Liver (tissue), 9 donors: ENCODE measurements around the gene KL. TPM values are rescaled to one million over a fixed set of nuclear protein-coding genes. Genes with fewer than 3 reads are reported as not detected.

Source experiments
- DNase-seq: peaks from one replicate; pipeline ENCODE4 v3.0.0-alpha.2; 2017; ENCODE audit warnings: low spot score
- H3K27ac ChIP-seq, 2 donors: one replicate each; pipeline ENCODE4 v1.7.0; 2013; ENCODE audit warnings: inconsistent platforms in 2 of 2, low read length in 2 of 2, control low read depth in 1 of 2, low read depth in 1 of 2, mild to moderate bottlenecking in 1 of 2
- H3K27me3 ChIP-seq, 4 donors: one replicate each; pipeline versions ENCODE4 v1.6.1 to v1.7.0; 2013; ENCODE audit warnings: low read length in 3 of 4, inconsistent platforms in 1 of 4, mild to moderate bottlenecking in 1 of 4, moderate library complexity in 1 of 4; ENCODE audit not compliant: control insufficient read depth in 4 of 4, insufficient read depth in 4 of 4
- H3K36me3 ChIP-seq, 4 donors: one replicate each; pipeline versions ENCODE4 v1.6.1 to v1.7.0; 2013; ENCODE audit warnings: low read length in 3 of 4, mild to moderate bottlenecking in 3 of 4, low read depth in 1 of 4, moderate library complexity in 1 of 4; ENCODE audit not compliant: control insufficient read depth in 4 of 4, insufficient read depth in 3 of 4
- H3K4me1 ChIP-seq, 4 donors: one replicate each; pipeline versions ENCODE4 v1.6.1 to v1.7.0; 2013; ENCODE audit warnings: low read length in 3 of 4, mild to moderate bottlenecking in 3 of 4, moderate library complexity in 1 of 4; ENCODE audit not compliant: control insufficient read depth in 4 of 4, insufficient read depth in 4 of 4
- H3K4me3 ChIP-seq, 3 donors: one replicate each; pipeline versions ENCODE4 v1.6.1 to v1.7.0; 2013; ENCODE audit warnings: low read length in 3 of 3, control low read depth in 1 of 3, low read depth in 1 of 3, mild to moderate bottlenecking in 1 of 3
- H3K9ac ChIP-seq, 2 donors: one replicate each; pipeline ENCODE4 v1.7.0; 2013; ENCODE audit warnings: low read length in 2 of 2, mild to moderate bottlenecking in 2 of 2, moderate library complexity in 2 of 2, control low read depth in 1 of 2, low read depth in 1 of 2
- H3K9me3 ChIP-seq, 4 donors: one replicate each; pipeline versions ENCODE4 v1.6.1 to v1.7.0; 2013; ENCODE audit warnings: low read length in 3 of 4; ENCODE audit not compliant: control insufficient read depth in 4 of 4
- ATF3 ChIP-seq: IDR thresholded peaks from 2 replicates; pipeline ENCODE4 v1.6.1; 2016; ENCODE audit warnings: antibody characterized with exemption
- CTCF ChIP-seq: fragments of 150-350 bp; IDR thresholded peaks from 2 replicates; pipeline ENCODE4 v1.5.1; 2017; ENCODE audit warnings: improper control_type of control experiment, low read depth, low read length; ENCODE audit not compliant: missing input control
- EGR1 ChIP-seq, 2 donors: IDR thresholded peaks; 2 replicates each; pipeline ENCODE4 v1.6.1; 2016 to 2018; ENCODE audit warnings: antibody characterized with exemption in 2 of 2, low read depth in 2 of 2
- FOXA1 ChIP-seq: IDR thresholded peaks from 2 replicates; pipeline ENCODE4 v1.6.1; 2016; ENCODE audit warnings: antibody characterized with exemption
- FOXA2 ChIP-seq: IDR thresholded peaks from 2 replicates; pipeline ENCODE4 v1.6.1; 2016; ENCODE audit warnings: antibody characterized with exemption
- GABPA ChIP-seq, 2 donors: IDR thresholded peaks in 1 of 2; conservative IDR thresholded peaks in 1 of 2; 2 replicates each; pipeline ENCODE4 v1.6.1; 2016; ENCODE audit warnings: antibody characterized with exemption in 2 of 2, mild to moderate bottlenecking in 1 of 2, moderate library complexity in 1 of 2
- HNF4A ChIP-seq, 2 donors: conservative IDR thresholded peaks; 2 replicates each; pipeline ENCODE4 v1.6.1; 2016; ENCODE audit warnings: antibody characterized with exemption in 2 of 2, mild to moderate bottlenecking in 2 of 2
- HNF4G ChIP-seq: IDR thresholded peaks from 2 replicates; pipeline ENCODE4 v1.6.1; 2016; ENCODE audit warnings: antibody characterized with exemption
- JUND ChIP-seq, 2 donors: IDR thresholded peaks; 2 replicates each; pipeline ENCODE4 v1.6.1; 2016; ENCODE audit warnings: antibody characterized with exemption in 2 of 2
- MAX ChIP-seq: IDR thresholded peaks from 2 replicates; pipeline ENCODE4 v1.6.1; 2016; ENCODE audit warnings: antibody characterized with exemption
- NR2F2 ChIP-seq: IDR thresholded peaks from 2 replicates; pipeline ENCODE4 v1.6.1; 2016; ENCODE audit warnings: antibody characterized with exemption
- RAD21 ChIP-seq, 2 donors: IDR thresholded peaks; 2 replicates each; pipeline ENCODE4 v1.6.1; 2016; ENCODE audit warnings: antibody characterized with exemption in 2 of 2, mild to moderate bottlenecking in 2 of 2
- REST ChIP-seq: IDR thresholded peaks from 2 replicates; pipeline ENCODE4 v1.6.1; 2016; ENCODE audit warnings: antibody characterized with exemption, mild to moderate bottlenecking
- RXRA ChIP-seq, 2 donors: IDR thresholded peaks; 2 replicates each; pipeline ENCODE4 v1.6.1; 2017 to 2018; ENCODE audit warnings: antibody characterized with exemption in 2 of 2, mild to moderate bottlenecking in 1 of 2
- SP1 ChIP-seq: IDR thresholded peaks from 2 replicates; pipeline ENCODE4 v1.6.1; 2018; ENCODE audit warnings: antibody characterized with exemption, mild to moderate bottlenecking
- TAF1 ChIP-seq: conservative IDR thresholded peaks from 2 replicates; pipeline ENCODE4 v1.6.1; 2016; ENCODE audit warnings: antibody characterized with exemption, mild to moderate bottlenecking
- YY1 ChIP-seq: IDR thresholded peaks from 2 replicates; pipeline ENCODE4 v1.6.1; 2016; ENCODE audit warnings: antibody characterized with exemption, mild to moderate bottlenecking
- ZBTB33 ChIP-seq: IDR thresholded peaks from 2 replicates; pipeline ENCODE4 v1.6.1; 2016; ENCODE audit warnings: antibody characterized with exemption
- WGBS: extraction: QIAGEN DNeasy Blood & Tissue Kit; methylation state at CpG from one replicate; pipeline ENCODE4 v1.1.7; 2013; 5-methylcytosine and 5-hydroxymethylcytosine counted together
- polyA plus RNA-seq, 2 donors: library from polyadenylated mRNA; stranded (reverse) in 1 of 2; unstranded in 1 of 2; fragments of 200-250 nt in 1 of 2; fragments of >200 nt in 1 of 2; fragmentation: Nextera tagmentation in 1 of 2; extraction: Ambion mirVana in 1 of 2; gene quantifications; one replicate each; pipeline versions ENCODE4 v1.2.1 to v1.2.3, GENCODE V29; 2013 to 2015
- total RNA-seq, 2 donors: library from RNA; depleted of rRNA; stranded (reverse); fragments of >200 nt; gene quantifications; one replicate each; pipeline ENCODE4 v1.2.3, GENCODE V29; 2014
- donor health status: healthy.
- donor health status: healthy.
- donor health status: healthy.
- donor health status: healthy.
- donor health status: healthy.

The KL gene
- total and polyA plus RNA-seq, 4 donors = 0.13 to 0.92 (median 0.28) TPM

GRCh38 chr13:33040090-33040489 is 23.9 kb downstream of the KL start:
- WGBS = 68% methylated on average over 2 of the region's 2 CpGs
- Histone ChIP-seq H3K4me1 (no peaks in the 10 kb centered on the region), H3K9me3 (no peaks in the 10 kb centered on the region), H3K36me3 (no peaks in the 10 kb centered on the region), H3K27me3 (no peaks in the 10 kb centered on the region), H3K9ac (no peak overlapping the region), H3K27ac (no peak overlapping the region), H3K4me3 (no peak overlapping the region)
- no peak for TF ChIP-seq ZBTB33
- TF ChIP-seq MAX = no peak
- no peak for TF ChIP-seq GABPA (IDR thresholded peaks at IDR 0.05 in 1 of 2, conservative IDR thresholded peaks at IDR 0.05 in 1 of 2)
- TF ChIP-seq FOXA1 = no peak
- no peak for TF ChIP-seq EGR1 (IDR thresholded peaks at IDR 0.05; ENCODE audit: low read depth in 2 of 2)
- no peak for TF ChIP-seq JUND (IDR thresholded peaks at IDR 0.05)
- TF ChIP-seq YY1 = no peak
- TF ChIP-seq NR2F2 = no peak
- TF ChIP-seq HNF4G = no peak
- TF ChIP-seq RXRA (IDR thresholded peaks at IDR 0.05) = no peak
- TF ChIP-seq SP1 = no peak
- no peak for TF ChIP-seq RAD21 (IDR thresholded peaks at IDR 0.05)
- TF ChIP-seq CTCF = no peak
- no peak for TF ChIP-seq HNF4A (conservative IDR thresholded peaks at IDR 0.05)
- no peak for TF ChIP-seq FOXA2
- no peak for DNase-seq

- Histone ChIP-seq H3K4me3 (no peak overlapping the region), H3K4me1 (no peaks in the 10 kb centered on the region), H3K27me3 (no peaks in the 10 kb centered on the region), H3K9ac (no peak overlapping the region), H3K9me3 (no peaks in the 10 kb centered on the region), H3K36me3 (no peaks in the 10 kb centered on the region), H3K27ac (no peak overlapping the region)
- DNase-seq = no peak
- WGBS = 61% methylated on average over 4 of the region's 4 CpGs
- no peak for TF ChIP-seq TAF1
- no peak for TF ChIP-seq JUND (IDR thresholded peaks at IDR 0.05)
- no peak for TF ChIP-seq ATF3
- no peak for TF ChIP-seq FOXA1
- TF ChIP-seq RXRA (IDR thresholded peaks at IDR 0.05) = no peak
- no peak for TF ChIP-seq FOXA2
- TF ChIP-seq RAD21 (IDR thresholded peaks at IDR 0.05) = no peak
- no peak for TF ChIP-seq ZBTB33
- TF ChIP-seq YY1 = no peak
- TF ChIP-seq HNF4G = no peak
- no peak for TF ChIP-seq GABPA (IDR thresholded peaks at IDR 0.05 in 1 of 2, conservative IDR thresholded peaks at IDR 0.05 in 1 of 2)
- TF ChIP-seq HNF4A (conservative IDR thresholded peaks at IDR 0.05) = no peak
- no peak for TF ChIP-seq MAX
- no peak for TF ChIP-seq REST
- TF ChIP-seq EGR1 (IDR thresholded peaks at IDR 0.05; ENCODE audit: low read depth in 2 of 2) = no peak
- TF ChIP-seq CTCF = no peak
- TF ChIP-seq SP1 = no peak
Measured at GRCh38 chr13:33045851-33046592, 29.8 kb downstream of the KL start.
